ENCODE measurements around the gene LZTR1. TPM values are rescaled to one million over a fixed set of nuclear protein-coding genes. Genes with fewer than 3 reads are reported as not detected.

The LZTR1 gene
- total and polyA plus RNA-seq, 10 donors, result 21.9 to 76.2 (median 54.2) TPM

DNA sequence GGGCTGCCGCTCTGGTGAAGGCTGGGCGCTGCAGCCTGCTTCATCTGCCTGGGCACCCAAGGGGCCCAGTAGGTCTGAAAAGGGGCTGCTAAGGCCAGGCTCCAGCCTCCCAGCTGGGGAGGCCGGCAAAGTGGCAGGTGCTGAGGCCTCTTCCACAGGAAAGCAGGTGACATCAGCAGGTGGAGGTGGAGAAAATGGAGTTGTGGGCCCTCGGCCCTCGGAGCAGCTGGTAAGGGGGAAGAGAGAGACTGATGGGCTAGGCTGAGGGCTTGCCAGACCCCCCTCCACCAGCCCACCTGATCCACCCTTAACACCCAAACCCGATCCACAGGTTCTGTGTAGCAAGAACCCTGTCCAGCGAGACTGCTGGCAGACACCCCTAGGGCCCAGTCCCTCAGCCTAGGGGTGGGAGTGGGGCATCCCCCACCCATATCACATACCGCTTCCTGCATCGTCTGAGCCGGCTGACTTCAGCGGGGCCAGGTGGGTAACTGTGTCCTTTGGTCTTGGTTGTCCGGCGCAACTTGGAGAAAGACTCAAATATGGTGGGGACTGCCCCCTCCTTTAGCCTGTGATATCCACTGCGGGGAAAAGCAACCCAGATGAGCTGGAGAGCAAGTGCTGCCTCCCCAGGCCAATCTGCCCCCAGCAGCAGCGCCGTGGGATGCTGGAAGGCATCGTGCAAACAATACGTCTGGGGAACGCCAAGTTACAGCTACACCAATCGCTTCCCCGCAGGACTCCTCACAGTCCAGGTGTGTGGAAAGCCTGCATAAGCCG is 18.3 kb downstream of the LZTR1 start:
- peak overlapping the region; percentile 66 to 85 (median 74) for H3K4me3 ChIP-seq
- H3K36me3 ChIP-seq, result peaks cover 0 to 54% (median 45%) of the 10 kb centered on the region in 6 donors
- peaks cover 30 to 55% (median 37%) of the 10 kb centered on the region in 6 donors for H3K4me1 ChIP-seq
- intact Hi-C loops (cut with DNase I; ENCODE audit: low total_unique reads), result no loop called here
- no peaks in the 10 kb centered on the region for H3K27me3 ChIP-seq (replicated peaks in 1 of 7)
- DNase-seq, result peak; percentile 79
- H3K27ac ChIP-seq, result peak overlapping the region in 7 of 8 donors; percentile 96 to 100 (median 98)
- H3K9me3 ChIP-seq, result no peaks in the 10 kb centered on the region
- TF ChIP-seq CTCF (IDR thresholded peaks at IDR 0.05 in 8 of 11, conservative IDR thresholded peaks at IDR 0.05 in 3 of 11) (no peak), POLR2A (IDR thresholded peaks at IDR 0.05) (no peak), POLR2AphosphoS5 (IDR thresholded peaks at IDR 0.05) (peak in 1 of 3 donors; percentile 31)
- WGBS, 5 donors, result 61 to 74% (median 70%) methylated on average over 13 to 22 of the region's 22 CpGs

GRCh38 chr22:21000987-21001600 is 19.0 kb downstream of the LZTR1 start:
- intact Hi-C loops (cut with DNase I; ENCODE audit: low total_unique reads), result no loop called here
- whole genome bisulfite sequencing, 5 donors, result 0 to 3% (median 3%) methylated on average over 11 to 26 of the region's 26 CpGs
- no peak for DNase-seq

GRCh38 chr22:21001601-21002325 is 19.7 kb downstream of the LZTR1 start, which contains the start of gene THAP7:
THAP7 (minus strand) TSS chr22:21002118; CDS start chr22:21001911, 207 bp downstream.
- DNase-seq, result peak; percentile 100
- no peaks in the 10 kb centered on the region for H3K9me3 ChIP-seq
- intact Hi-C loops (cut with DNase I; ENCODE audit: low total_unique reads), result no loop called here
- peaks cover 0 to 40% (median 33%) of the 10 kb centered on the region in 6 donors for H3K36me3 ChIP-seq
- H3K27me3 ChIP-seq (replicated peaks in 1 of 7), result no peaks in the 10 kb centered on the region
- peak in 2 of 3 donors; percentile 31 to 70 for TF ChIP-seq POLR2A (IDR thresholded peaks at IDR 0.05)
- TF ChIP-seq POLR2AphosphoS5 (IDR thresholded peaks at IDR 0.05), result peak; percentile 93 to 96 (median 95)
- peak in 3 of 11 experiments; percentile 29 to 36 (median 35) for TF ChIP-seq CTCF (IDR thresholded peaks at IDR 0.05 in 8 of 11, conservative IDR thresholded peaks at IDR 0.05 in 3 of 11)
- H3K27ac ChIP-seq, result peak within 1 kb of the TSS; percentile 96 to 100 (median 98)
- peak within 1 kb of the TSS; percentile 66 to 85 (median 74) for H3K4me3 ChIP-seq
- peaks cover 30 to 55% (median 37%) of the 10 kb centered on the region in 6 donors for H3K4me1 ChIP-seq
- WGBS, 5 donors, result 0 to 1% (median 0%) methylated on average over 14 to 83 of the region's 83 CpGs

More at GRCh38 chr22:21000987-21001600, 19.0 kb downstream of the LZTR1 start:
- H3K27me3 ChIP-seq (replicated peaks in 1 of 7), result no peaks in the 10 kb centered on the region
- TF ChIP-seq POLR2A (IDR thresholded peaks at IDR 0.05), result no peak
- no peak for TF ChIP-seq CTCF (IDR thresholded peaks at IDR 0.05 in 8 of 11, conservative IDR thresholded peaks at IDR 0.05 in 3 of 11)
- no peak for TF ChIP-seq POLR2AphosphoS5 (IDR thresholded peaks at IDR 0.05)
- H3K36me3 ChIP-seq, result peaks cover 0 to 47% (median 39%) of the 10 kb centered on the region in 6 donors
- peaks cover 30 to 55% (median 37%) of the 10 kb centered on the region in 6 donors for H3K4me1 ChIP-seq
- peak overlapping the region; percentile 66 to 85 (median 74) for H3K4me3 ChIP-seq
- H3K27ac ChIP-seq, result peak overlapping the region; percentile 96 to 100 (median 98)
- H3K9me3 ChIP-seq, result no peaks in the 10 kb centered on the region

All from spleen (tissue), 11 donors.